SK-N-SH treated with all-trans-retinoic acid at 6 μM for 48 hours (cell line): ENCODE measurements around the gene LIMCH1.

Source experiments
- CREB5 ChIP-seq: fragments of 250-450 bp; sonication (Bioruptor Pico); IDR thresholded peaks from 2 replicates; pipeline ENCODE4 v1.5.1; 2020; ENCODE audit warnings: low read depth, mild to moderate bottlenecking, moderate library complexity
- PATZ1 ChIP-seq: fragments of 250-450 bp; sonication (Bioruptor Pico); IDR thresholded peaks from 2 replicates; pipeline ENCODE4 v1.8.0; 2020; ENCODE audit warnings: mild to moderate bottlenecking, moderate library complexity, borderline replicate concordance
- RARB ChIP-seq: fragments of 250-450 bp; sonication (Bioruptor Pico); IDR thresholded peaks from 2 replicates; pipeline ENCODE4 v1.8.0; 2021; ENCODE audit warnings: mild to moderate bottlenecking, moderate library complexity
- SNAI2 ChIP-seq: fragments of 250-450 bp; sonication (Bioruptor Pico); IDR thresholded peaks from 2 replicates; pipeline ENCODE4 v1.5.0; 2020; ENCODE audit warnings: mild to moderate bottlenecking, moderate library complexity
- TCF4 ChIP-seq: fragments of 250-450 bp; sonication (Bioruptor Pico); IDR thresholded peaks from 2 replicates; pipeline ENCODE4 v1.8.0; 2021; ENCODE audit warnings: mild to moderate bottlenecking, moderate library complexity, borderline replicate concordance
- TSHZ2 ChIP-seq: fragments of 250-450 bp; sonication (Bioruptor Pico); IDR thresholded peaks from 2 replicates; pipeline ENCODE4 v1.5.0; 2020; ENCODE audit warnings: mild to moderate bottlenecking, moderate library complexity
- ZC3H10 ChIP-seq: fragments of 250-450 bp; sonication (Bioruptor Pico); IDR thresholded peaks from 2 replicates; pipeline ENCODE4 v1.5.1; 2021; ENCODE audit warnings: mild to moderate bottlenecking, moderate library complexity

GRCh38 chr4:41602886-41603498 lies 65.0 kb downstream of the LIMCH1 start:
- TF ChIP-seq PATZ1 (CRISPR knock-in tag) (no peak), RARB (CRISPR knock-in tag) (no peak), TCF4 (no peak), ZC3H10 (CRISPR knock-in tag) (no peak), TSHZ2 (no peak), SNAI2 (no peak), CREB5 (CRISPR knock-in tag) (no peak)
